NCI-H345 treated with DMSO at 0.1 percent for 48 hours (cell line): ENCODE data around the gene SAMD7.

Experiments
- DNase-seq: peaks from one replicate; lab custom pipeline; 2025; ENCODE audit not compliant: unreplicated experiment; lab: John Stamatoyannopoulos, UW

Gene SAMD7

DNA sequence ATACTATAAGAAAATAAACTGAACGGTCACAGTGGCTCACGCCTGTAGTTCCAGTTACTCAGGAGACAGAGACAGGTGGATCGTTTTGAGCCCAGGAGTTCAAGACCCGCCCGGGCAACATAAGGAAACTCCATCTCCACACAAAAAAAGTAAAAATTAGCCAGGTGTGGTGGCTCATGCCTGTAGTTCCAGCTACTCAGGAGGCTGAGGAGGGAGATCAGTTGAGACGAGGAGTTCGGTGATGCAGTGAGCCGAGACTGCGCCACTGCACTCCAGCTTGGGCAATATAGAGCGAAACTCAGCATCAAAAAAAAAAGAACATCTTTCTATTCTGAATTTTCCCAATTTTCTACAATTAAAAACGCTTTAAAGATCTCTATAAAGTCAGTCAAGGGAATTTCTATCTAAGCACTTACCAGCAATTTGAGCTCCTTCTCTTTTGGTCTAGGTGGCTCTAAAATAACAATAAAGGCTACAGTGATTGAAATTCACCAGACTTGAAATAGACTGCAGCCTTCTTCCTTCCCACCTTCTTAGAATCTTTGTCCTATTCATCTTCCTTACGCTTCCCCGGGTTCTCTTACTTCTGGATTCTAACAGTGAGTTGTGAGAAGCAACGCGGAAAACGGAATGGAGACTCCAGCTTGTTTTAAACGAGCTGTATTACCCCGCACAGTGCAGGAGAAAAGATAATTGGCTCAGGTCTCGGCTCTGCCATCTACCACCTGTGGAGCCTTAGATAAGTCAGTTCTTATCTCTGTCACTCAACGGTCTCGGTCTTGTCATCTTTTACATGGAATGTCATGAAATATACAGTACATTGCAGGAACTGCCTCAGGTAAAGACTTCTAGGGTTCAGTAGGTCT, 54.4 kb downstream of the SAMD7 start:
- DNase-seq, result peak; percentile 34

DNA sequence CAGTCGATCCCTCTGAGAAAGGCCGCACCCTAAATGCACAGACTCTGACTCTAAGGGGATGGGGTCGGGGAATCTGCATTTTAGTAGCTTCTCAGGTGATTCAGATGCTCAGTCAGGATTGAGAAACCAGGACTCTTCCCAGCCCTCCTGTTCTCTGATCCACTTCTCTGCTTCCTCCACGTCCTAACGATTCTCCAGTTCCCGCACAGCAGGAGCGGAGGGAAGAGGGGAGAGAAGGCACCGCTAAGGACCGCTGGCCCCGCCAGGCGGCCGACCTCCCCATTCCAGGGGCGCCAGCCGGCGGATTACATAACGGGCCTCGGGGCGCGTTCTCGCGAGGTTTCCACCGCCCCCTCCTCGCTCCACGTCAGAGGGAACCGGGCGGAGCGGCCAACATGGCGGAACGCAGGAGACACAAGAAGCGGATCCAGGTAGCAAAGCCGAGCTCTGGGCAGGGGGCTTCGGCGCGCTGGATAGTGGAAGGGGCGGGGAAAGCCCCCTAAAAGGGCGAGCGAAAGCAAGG, 55.1 kb downstream of the SAMD7 start, which contains the start of gene SEC62:
Gene SEC62 (plus strand): TSS at position 380 of the 523 bp plus-strand sequence. CDS start 16 bp downstream, at position 396.
- DNase-seq, result peak; percentile 46

DNA sequence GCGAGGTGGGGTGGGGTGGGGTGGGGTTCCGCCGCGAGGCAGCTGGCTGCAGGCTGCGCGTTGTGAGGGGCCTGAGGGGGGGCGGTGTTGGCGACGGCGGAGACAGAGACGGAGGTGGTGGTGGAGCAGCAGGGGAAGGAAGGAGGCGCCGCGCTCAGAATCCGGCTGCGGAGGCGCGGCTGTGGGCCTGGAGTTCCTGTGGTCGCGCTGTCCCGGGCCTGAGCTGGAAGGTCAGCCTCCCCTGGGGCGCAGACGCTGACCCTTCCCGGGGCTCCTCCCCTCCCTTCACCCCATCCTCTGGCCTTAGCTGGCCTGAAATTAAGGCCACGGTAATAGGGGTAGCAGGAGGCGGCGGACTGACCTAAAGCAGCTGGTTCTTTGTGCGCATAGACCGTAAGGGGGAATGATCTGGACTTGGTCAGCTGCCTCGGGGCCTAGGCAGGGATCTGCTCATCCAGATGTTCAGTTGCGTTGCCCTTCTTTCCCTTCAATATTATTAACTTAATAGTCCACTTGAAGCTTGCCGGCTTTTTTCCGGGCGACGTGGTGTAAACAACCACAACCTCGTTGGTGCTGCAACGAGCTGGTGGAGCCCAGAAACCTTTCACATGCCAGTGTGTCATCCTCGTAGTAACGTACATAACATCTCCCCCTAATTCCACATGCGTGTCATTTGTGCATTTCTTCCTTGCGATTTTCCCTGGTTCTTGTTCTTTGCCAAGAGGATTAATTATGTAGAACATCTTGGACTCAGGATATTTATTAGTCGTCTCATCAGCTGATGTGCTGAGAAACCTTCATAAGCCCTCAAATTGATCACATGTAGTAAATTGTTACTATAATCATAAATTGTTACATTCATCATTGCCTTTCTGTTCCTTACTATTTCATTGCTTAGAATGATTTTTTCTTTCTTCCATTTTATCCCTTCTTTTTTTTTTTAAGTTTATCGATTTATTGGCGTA, 55.9 kb downstream of the SAMD7 start:
- no peak for DNase-seq

DNA sequence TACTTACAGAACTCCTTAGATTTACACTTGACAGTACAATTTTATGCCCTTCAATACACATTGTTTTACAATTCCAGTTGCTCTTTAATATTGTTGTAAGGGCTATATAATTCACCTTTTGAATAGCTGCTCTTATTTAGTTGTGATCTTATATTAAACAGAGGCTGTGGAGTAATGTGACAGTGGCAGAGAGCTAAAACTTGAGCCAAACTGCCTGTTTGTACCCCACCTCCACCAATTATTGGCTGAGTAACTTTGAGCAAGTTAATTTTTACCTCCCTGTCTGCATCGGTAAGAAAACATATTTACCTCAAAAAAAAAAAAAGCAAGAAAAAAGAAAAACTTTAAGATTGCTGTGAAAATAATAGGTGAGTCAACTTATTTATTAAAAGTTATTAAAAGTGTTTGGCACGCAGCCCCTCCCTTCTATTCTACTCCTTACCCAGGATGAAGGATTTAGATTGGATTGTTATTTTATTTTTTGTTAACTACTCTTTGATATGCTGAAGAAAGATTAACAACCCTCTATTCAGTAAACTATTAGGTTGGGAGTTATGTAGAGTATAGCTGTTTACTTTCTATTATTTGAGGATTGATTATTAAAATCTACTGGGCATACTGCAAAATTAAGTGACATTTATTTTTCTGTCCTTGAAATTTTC, 57.0 kb downstream of the SAMD7 start:
- no peak for DNase-seq

DNA sequence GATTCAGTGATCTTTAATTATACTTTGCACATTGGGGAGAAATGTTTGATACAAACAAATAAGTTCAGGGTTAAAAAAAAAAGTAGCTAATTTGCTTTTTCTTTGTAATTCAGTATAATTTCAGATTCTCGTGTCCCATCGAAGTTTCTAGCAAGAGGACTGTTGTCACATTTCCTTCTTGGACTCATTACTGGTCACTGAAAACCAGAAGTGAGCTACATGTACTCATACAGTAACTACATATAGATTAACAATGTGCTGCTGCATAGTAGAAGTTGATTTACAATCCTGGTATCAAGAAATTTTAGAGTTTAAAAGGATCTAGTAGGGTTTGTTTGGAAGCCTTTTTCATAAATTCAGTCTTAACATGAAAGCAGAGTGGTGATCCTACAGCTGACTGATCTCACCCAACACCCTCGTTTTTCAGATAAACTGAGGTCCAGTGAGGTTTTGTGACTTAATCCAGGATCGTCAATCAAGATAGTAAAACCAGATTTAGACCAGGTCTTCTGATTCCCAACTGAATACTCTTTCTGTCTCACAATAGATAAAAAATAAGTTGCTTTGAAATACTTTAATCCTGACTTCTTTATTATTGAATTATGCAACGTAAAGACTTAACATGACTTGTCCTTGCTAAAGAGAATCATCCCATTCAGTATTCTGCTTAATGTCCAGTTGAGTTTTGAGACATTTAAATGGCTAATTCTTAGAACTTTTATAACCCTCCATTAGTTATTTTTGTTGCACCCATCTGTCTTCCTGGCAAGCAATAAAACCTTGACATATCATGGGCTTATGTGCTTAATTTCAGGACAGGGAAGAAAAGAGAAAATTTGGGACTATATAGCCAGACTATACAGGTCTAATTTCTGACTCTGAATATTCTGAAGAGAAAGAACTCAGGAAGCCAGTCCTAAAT, 58.1 kb downstream of the SAMD7 start:
- no peak for DNase-seq

DNA sequence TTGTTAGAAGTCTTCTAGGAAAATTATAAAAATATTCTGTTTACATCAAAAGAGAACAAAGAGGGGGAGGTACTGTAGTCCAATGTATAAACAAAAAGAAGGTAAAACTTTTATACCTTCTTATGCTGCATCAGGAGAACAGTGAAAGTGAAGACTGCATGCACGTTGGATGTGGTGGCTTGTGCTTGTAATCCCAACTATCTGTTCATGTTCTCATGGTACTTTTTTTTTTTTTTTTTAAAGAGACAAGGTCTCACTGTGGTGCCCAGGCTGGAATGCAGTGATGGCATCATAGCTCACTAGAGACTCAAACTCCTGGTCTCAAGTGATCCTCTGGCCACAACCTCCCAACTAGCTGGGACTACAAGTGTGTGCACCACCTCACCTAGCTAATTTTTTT, 59.5 kb downstream of the SAMD7 start:
- no peak for DNase-seq

DNA sequence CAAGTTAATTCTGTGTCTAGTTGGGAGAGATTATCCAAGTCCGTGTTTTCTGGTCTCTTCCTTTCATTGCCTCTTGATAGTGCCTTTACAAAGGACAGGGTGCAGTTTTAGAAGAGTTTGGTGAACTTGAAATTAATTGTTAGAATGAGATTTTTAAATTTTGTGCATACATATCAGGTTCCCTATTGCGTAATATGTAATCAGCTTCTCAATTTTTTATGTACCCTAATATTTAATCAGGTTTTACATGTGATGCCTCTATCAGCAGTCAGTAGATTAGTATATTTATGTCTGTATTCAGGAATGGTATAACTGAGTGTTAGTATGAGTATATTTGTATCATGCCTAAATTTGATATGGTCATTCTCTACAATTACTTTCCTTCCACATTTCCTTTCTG, 60.1 kb downstream of the SAMD7 start:
- DNase-seq, result no peak

DNA sequence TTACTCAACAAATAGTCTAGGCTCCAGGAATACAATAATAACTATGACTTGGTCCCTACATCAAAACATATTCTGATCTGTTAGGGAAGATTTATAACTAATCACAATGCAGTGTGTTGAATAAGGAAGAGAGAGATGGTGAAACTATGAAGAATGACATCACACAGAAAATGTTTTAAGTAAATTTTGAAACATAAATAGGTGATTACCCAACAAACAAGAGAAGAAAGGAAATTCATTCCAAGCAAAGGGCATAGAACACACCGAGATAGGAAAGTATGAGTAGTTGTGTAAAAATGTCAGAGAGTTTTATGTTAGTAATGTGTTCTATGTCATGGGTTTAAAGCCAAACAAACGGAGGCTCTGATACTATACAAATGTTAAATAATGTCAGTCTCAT, 68.7 kb downstream of the SAMD7 start:
- no peak for DNase-seq

DNA sequence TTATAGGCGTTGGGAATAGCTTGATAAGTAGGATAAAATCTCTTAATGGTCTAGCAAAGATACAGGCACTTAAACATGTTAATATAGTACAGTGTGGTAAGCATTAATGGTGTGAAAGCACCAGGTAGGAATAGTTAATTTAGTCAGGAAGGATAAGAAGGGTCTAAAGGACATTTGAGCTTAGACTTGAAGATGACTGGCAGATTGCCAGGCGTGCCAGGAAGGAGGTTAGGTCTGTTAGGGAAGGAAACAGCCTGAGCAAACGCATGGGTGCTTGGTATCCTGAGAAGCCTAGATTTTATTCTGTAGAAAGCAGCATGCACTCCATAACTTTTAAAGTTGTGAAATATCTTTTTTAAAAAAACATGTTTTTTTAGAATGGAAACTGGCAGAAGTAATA, 72.9 kb downstream of the SAMD7 start:
- no peak for DNase-seq
